B cell (primary cell): ENCODE measurements around the gene MAP3K9. TPM values are rescaled to one million over a fixed set of nuclear protein-coding genes. Genes with fewer than 3 reads are reported as not detected.
A peak's percentile ranks its signal among the peaks of the same experiment; 100 is the strongest.

ENCODE experiments used
- ATAC-seq: fragments of 200-7000 bp; cut with Tn5 transposase; one replicate; pipeline ENCODE4 v1.10.0; 2021; ENCODE audit warnings: low read depth, mild to moderate bottlenecking, moderate number of reproducible peaks, moderate library complexity
- CTCF ChIA-PET: fragments of 350-600 bp; sonication (Branson Sonifier 250); formaldehyde crosslinking; loops from one replicate; lab custom pipeline; 2021; ENCODE audit warnings: antibody characterized with exemption, inconsistent platforms; lab: Charles Lee
- POLR2A ChIA-PET: fragments of 350-600 bp; sonication (Branson Sonifier 250); formaldehyde crosslinking; loops from one replicate; lab custom pipeline; 2021; ENCODE audit warnings: antibody characterized with exemption; lab: Charles Lee
- DNase-seq: peaks from one replicate; pipeline ENCODE4 v3.0.0; 2013
- H2AFZ ChIP-seq: 2 replicates; pipeline ENCODE4 v1.6.1; 2012; ENCODE audit warnings: mild to moderate bottlenecking, low read depth, low read length; ENCODE audit not compliant: insufficient read depth, poor library complexity, severe bottlenecking
- H3K27ac ChIP-seq, 2 donors: 1 replicate in 1 of 2; 2 replicates in 1 of 2; pipeline ENCODE4 v1.5.1; 2012 to 2013; ENCODE audit warnings: low read length in 2 of 2, mild to moderate bottlenecking in 2 of 2, moderate library complexity in 1 of 2
- H3K27me3 ChIP-seq, 4 experiments: fragments of 200-600 bp in 1 of 4; sonication (generic) in 1 of 4; replicated peaks in 1 of 4; 1 replicate in 2 of 4; 2 replicates in 2 of 4; pipeline versions ENCODE4 v1.6.1 to v1.7.0; 2013 to 2016; ENCODE audit warnings: low read length in 3 of 4, mild to moderate bottlenecking in 2 of 4, mixed read lengths in 1 of 4, moderate library complexity in 1 of 4; ENCODE audit not compliant: insufficient read depth in 4 of 4, control insufficient read depth in 3 of 4; ENCODE audit errors: control extremely low read depth in 1 of 4
- H3K36me3 ChIP-seq, 2 experiments: replicated peaks in 1 of 2; 1 replicate in 1 of 2; 2 replicates in 1 of 2; pipeline versions ENCODE4 v1.6.1 to v1.7.1; 2013; ENCODE audit warnings: low read length in 1 of 2; ENCODE audit not compliant: insufficient read depth in 2 of 2, control insufficient read depth in 1 of 2; ENCODE audit errors: control extremely low read depth in 1 of 2, extremely low read depth in 1 of 2
- H3K4me1 ChIP-seq, 2 donors: fragments of 200-600 bp in 1 of 2; sonication (generic) in 1 of 2; 1 replicate in 1 of 2; 2 replicates in 1 of 2; pipeline versions ENCODE4 v1.5.1 to v1.6.1; 2013 to 2017; ENCODE audit warnings: low read length in 2 of 2; ENCODE audit not compliant: control insufficient read depth in 2 of 2, insufficient read depth in 2 of 2
- H3K4me2 ChIP-seq: replicated peaks from 2 replicates; pipeline ENCODE3; 2012; ENCODE audit warnings: mild to moderate bottlenecking, low read depth, low read length; ENCODE audit not compliant: poor library complexity, severe bottlenecking
- H3K4me3 ChIP-seq, 5 experiments: fragments of 200-600 bp in 1 of 5; sonication (generic) in 1 of 5; 1 replicate in 3 of 5; 2 replicates in 2 of 5; pipeline versions ENCODE4 v1.5.1 to v1.7.0; 2011 to 2016; ENCODE audit warnings: low read length in 4 of 5, mild to moderate bottlenecking in 4 of 5, low read depth in 2 of 5, control low read depth in 1 of 5, moderate library complexity in 1 of 5; ENCODE audit not compliant: insufficient read depth in 1 of 5; ENCODE audit errors: control extremely low read depth in 1 of 5, extremely low read depth in 1 of 5
- H3K79me2 ChIP-seq: fragments of 200-600 bp; sonication (generic); one replicate; pipeline ENCODE4 v1.6.0; 2016; ENCODE audit warnings: low read length; ENCODE audit not compliant: control insufficient read depth, insufficient read depth
- H3K9ac ChIP-seq: fragments of 200-600 bp; sonication (generic); 2 replicates; pipeline ENCODE4 v1.6.1; 2017; ENCODE audit warnings: mild to moderate bottlenecking, low read length, moderate library complexity
- H3K9me3 ChIP-seq, 3 donors: one replicate each; pipeline versions ENCODE4 v1.6.1 to v1.7.1; 2013; ENCODE audit warnings: low read length in 2 of 3; ENCODE audit not compliant: control insufficient read depth in 2 of 3, insufficient read depth in 1 of 3; ENCODE audit errors: control extremely low read depth in 1 of 3
- H4K20me1 ChIP-seq: 2 replicates; pipeline ENCODE4 v1.6.0; 2012; ENCODE audit warnings: mild to moderate bottlenecking, low read length; ENCODE audit not compliant: insufficient read depth, control insufficient read depth, poor library complexity, severe bottlenecking
- H3K27ac Mint-ChIP-seq: one replicate; pipeline ENCODE4 v1.8.0; 2021; ENCODE audit warnings: mixed read lengths
- H3K27me3 Mint-ChIP-seq: one replicate; pipeline ENCODE4 v1.8.0; 2021; ENCODE audit warnings: mixed read lengths
- H3K4me1 Mint-ChIP-seq: one replicate; pipeline ENCODE4 v1.8.0; 2021; ENCODE audit warnings: mixed read lengths
- H3K4me3 Mint-ChIP-seq: one replicate; pipeline ENCODE4 v1.8.0; 2021; ENCODE audit warnings: mixed read lengths
- H3K9me3 Mint-ChIP-seq: one replicate; pipeline ENCODE4 v1.8.0; 2022; ENCODE audit warnings: mixed read lengths; ENCODE audit not compliant: insufficient read depth
- EZH2 ChIP-seq: IDR thresholded peaks from 2 replicates; pipeline ENCODE4 v1.6.1; 2012; ENCODE audit warnings: borderline replicate concordance, low read depth, mild to moderate bottlenecking, moderate library complexity, low read length; ENCODE audit not compliant: insufficient read depth, poor library complexity, severe bottlenecking
- WGBS: methylation state at CpG from one replicate; pipeline ENCODE4 v1.1.5; 2013; ENCODE audit warnings: missing lambda C conversion rate; ENCODE audit not compliant: insufficient coverage; 5-methylcytosine and 5-hydroxymethylcytosine counted together
- intact Hi-C: fragments of 100-400 bp; cut with micrococcal nuclease; formaldehyde crosslinking; loops from one replicate; pipeline ENCODE4 v1.10.0; 2022
- polyA plus RNA-seq: library from polyadenylated mRNA; depleted of rRNA; stranded (reverse); fragments of >200 nt; gene quantifications from 2 replicates; pipeline ENCODE4 v1.2.3, GENCODE V29; 2012
- total RNA-seq, 2 donors: library from RNA; stranded (reverse); fragments of 120-200 nt in 1 of 2; gene quantifications; 1 replicate in 1 of 2; 2 replicates in 1 of 2; pipeline versions ENCODE4 v1.2.3 to v1.2.4, GENCODE V29; 2013 to 2022
- TF ChIP-seq, protein P1 (sequence below): fragments of 200-600 bp; IDR thresholded peaks from one replicate; pipeline ENCODE4 v1.8.0; 2022; ENCODE audit warnings: antibody characterized with exemption, mild to moderate bottlenecking

The MAP3K9 gene
- total and polyA plus RNA-seq, 2 donors (not counting 1 experiment from before 2014, with no cell fraction given), result 4.7 to 20.2 TPM

DNA sequence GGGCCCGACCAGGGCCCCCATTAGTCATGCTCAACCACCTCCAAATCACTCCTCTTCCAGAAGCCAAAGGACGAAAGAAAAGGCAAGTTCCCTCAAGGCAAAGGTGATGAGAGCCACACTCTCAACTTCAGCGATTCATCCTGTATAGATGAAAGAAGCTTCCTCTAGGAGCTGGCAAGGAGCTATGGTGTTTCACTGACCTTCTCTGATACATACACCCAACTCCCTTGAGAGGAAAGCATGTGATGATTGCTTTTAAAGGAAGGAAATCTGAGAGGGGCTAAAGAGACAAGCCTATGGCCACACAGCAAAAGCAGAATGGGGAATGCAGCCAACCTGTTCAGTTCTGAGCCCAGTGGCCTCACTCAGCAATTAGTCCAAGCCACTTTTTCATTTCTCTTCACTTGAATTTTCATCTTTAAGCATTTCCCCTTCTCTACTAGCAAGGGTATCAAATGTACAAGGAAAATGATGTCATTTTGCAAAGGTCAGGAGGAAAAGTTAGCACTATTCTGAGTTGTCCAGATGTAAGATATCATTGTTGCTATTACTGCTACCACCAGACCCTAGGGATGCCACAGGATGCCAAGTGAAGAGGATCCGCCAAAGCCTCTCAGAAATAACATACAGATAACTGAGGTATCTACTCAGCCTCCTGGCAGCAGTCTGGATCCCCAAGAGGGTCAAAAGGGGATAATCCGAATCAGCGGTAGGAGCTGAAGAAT, 82.5 kb downstream of the MAP3K9 start:
- peaks cover 18% of the 10 kb centered on the region for H3K4me1 Mint-ChIP-seq
- CTCF ChIA-PET, result no interaction called here
- POLR2A ChIA-PET, result no interaction called here
- Histone ChIP-seq H2AFZ (no peak overlapping the region), H3K27ac (no peak overlapping the region), H3K79me2 (no peaks in the 10 kb centered on the region), H3K9ac (no peak overlapping the region), H3K27me3 (no peaks in the 10 kb centered on the region), H3K36me3 (peaks cover 0 to 21% of the 10 kb centered on the region in 2 experiments), H3K4me3 (no peak overlapping the region), H3K4me2 (no peak overlapping the region), H3K9me3 (no peaks in the 10 kb centered on the region), H3K4me1 (peaks cover 6 to 10% of the 10 kb centered on the region in 2 donors), H4K20me1 (no peaks in the 10 kb centered on the region)
- 87% methylated on average over 4 of the region's 6 CpGs for WGBS
- peak overlapping the region; percentile 11 for H3K27ac Mint-ChIP-seq
- ATAC-seq (no peak), DNase-seq (no peak)
- intact Hi-C loops, result no loop called here
- TF ChIP-seq, protein P1, sequence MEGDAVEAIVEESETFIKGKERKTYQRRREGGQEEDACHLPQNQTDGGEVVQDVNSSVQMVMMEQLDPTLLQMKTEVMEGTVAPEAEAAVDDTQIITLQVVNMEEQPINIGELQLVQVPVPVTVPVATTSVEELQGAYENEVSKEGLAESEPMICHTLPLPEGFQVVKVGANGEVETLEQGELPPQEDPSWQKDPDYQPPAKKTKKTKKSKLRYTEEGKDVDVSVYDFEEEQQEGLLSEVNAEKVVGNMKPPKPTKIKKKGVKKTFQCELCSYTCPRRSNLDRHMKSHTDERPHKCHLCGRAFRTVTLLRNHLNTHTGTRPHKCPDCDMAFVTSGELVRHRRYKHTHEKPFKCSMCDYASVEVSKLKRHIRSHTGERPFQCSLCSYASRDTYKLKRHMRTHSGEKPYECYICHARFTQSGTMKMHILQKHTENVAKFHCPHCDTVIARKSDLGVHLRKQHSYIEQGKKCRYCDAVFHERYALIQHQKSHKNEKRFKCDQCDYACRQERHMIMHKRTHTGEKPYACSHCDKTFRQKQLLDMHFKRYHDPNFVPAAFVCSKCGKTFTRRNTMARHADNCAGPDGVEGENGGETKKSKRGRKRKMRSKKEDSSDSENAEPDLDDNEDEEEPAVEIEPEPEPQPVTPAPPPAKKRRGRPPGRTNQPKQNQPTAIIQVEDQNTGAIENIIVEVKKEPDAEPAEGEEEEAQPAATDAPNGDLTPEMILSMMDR, result no peak
- no peak for TF ChIP-seq EZH2
- H3K27me3 Mint-ChIP-seq, result no peaks in the 10 kb centered on the region
- H3K4me3 Mint-ChIP-seq, result no peak overlapping the region
- H3K9me3 Mint-ChIP-seq, result no peaks in the 10 kb centered on the region

DNA sequence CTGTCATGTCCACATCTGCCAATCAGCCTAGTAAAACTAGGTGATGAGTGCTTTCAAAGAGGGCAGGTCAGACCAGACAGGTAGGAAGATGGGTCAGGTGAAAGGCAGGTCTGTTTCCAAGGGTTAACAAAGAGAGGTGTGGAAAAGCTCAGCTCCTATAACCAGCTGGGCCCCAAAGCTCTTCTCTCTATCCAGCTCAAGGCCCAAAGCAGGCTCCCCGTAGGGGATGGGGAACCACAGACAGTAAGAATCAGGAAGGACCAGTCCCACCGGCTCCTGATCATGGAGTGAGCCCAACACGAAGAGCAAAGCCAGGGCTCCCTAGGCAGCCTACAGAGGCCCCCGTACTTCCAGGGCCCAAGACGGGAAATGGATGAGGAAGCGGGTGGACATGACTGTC, 84.4 kb downstream of the MAP3K9 start:
- TF ChIP-seq, protein P1, result no peak
- TF ChIP-seq EZH2, result no peak
- ChIA-PET CTCF (no interaction called here), POLR2A (no interaction called here)
- Histone ChIP-seq H3K4me3 (no peak overlapping the region), H3K4me1 (peaks cover 6 to 10% of the 10 kb centered on the region in 2 donors), H3K4me2 (no peak overlapping the region), H4K20me1 (no peaks in the 10 kb centered on the region), H2AFZ (no peak overlapping the region), H3K36me3 (peaks cover 0 to 6% of the 10 kb centered on the region in 2 experiments), H3K9me3 (no peaks in the 10 kb centered on the region), H3K27ac (no peak overlapping the region), H3K9ac (no peak overlapping the region), H3K27me3 (no peaks in the 10 kb centered on the region), H3K79me2 (no peaks in the 10 kb centered on the region)
- peaks cover 18% of the 10 kb centered on the region for H3K4me1 Mint-ChIP-seq
- no peak overlapping the region for H3K27ac Mint-ChIP-seq
- H3K27me3 Mint-ChIP-seq, result no peaks in the 10 kb centered on the region
- intact Hi-C loops, result no loop called here
- H3K9me3 Mint-ChIP-seq, result no peaks in the 10 kb centered on the region
- no peak for DNase-seq
- no peak for ATAC-seq
- no peak overlapping the region for H3K4me3 Mint-ChIP-seq
- 82% methylated on average over 6 of the region's 6 CpGs for WGBS
